Karpas-422 (cell line): ENCODE results near the gene F2RL1. TPM values are rescaled to one million over a fixed set of nuclear protein-coding genes. Genes with fewer than 3 reads are reported as not detected.
"Not testable (repeated sequence)": the region's sequence is repeated elsewhere in the genome, so short reads cannot be mapped to it uniquely, and the experiment has no call there.

Source experiments
- DNase-seq: peaks from one replicate; pipeline ENCODE4 v3.0.0-alpha.2; 2015
- H2AFZ ChIP-seq: fragments of 200-600 bp; sonication (generic); 2 replicates; pipeline ENCODE4 v1.6.1; 2014; ENCODE audit warnings: antibody characterized with exemption, low read length, mixed read lengths
- H3K27ac ChIP-seq: fragments of 200-600 bp; sonication (generic); 2 replicates; pipeline ENCODE4 v1.5.1; 2014; ENCODE audit warnings: mild to moderate bottlenecking, low read length, moderate library complexity
- H3K27me3 ChIP-seq: fragments of 200-600 bp; sonication (generic); 2 replicates; pipeline ENCODE4 v1.6.1; 2014; ENCODE audit warnings: low read length, mixed read lengths
- H3K36me3 ChIP-seq: fragments of 200-600 bp; sonication (generic); 2 replicates; pipeline ENCODE4 v1.6.1; 2014; ENCODE audit warnings: low read length, mixed read lengths; ENCODE audit not compliant: insufficient read depth
- H3K4me1 ChIP-seq: fragments of 200-600 bp; sonication (generic); 2 replicates; pipeline ENCODE4 v1.6.1; 2014; ENCODE audit warnings: mild to moderate bottlenecking, low read length, mixed read lengths
- H3K4me2 ChIP-seq: fragments of 200-600 bp; sonication (generic); 2 replicates; pipeline ENCODE4 v1.6.1; 2014; ENCODE audit warnings: low read length, low read depth, mild to moderate bottlenecking; ENCODE audit not compliant: poor library complexity, severe bottlenecking
- H3K4me3 ChIP-seq: fragments of 200-600 bp; sonication (generic); 2 replicates; pipeline ENCODE4 v1.5.1; 2014; ENCODE audit warnings: mild to moderate bottlenecking, antibody characterized with exemption, low read length, mixed read lengths
- H3K79me2 ChIP-seq: fragments of 200-600 bp; sonication (generic); 2 replicates; pipeline ENCODE4 v1.6.1; 2014; ENCODE audit warnings: mild to moderate bottlenecking, low read length, mixed read lengths
- H3K9ac ChIP-seq: fragments of 200-600 bp; sonication (generic); 2 replicates; pipeline ENCODE4 v1.6.0; 2014; ENCODE audit warnings: low read length
- H3K9me2 ChIP-seq: fragments of 200-600 bp; sonication (generic), shearing (Covaris generic); replicated peaks from 2 replicates; pipeline ENCODE4 v1.6.0; 2014; ENCODE audit warnings: mild to moderate bottlenecking, low read length, moderate library complexity; ENCODE audit not compliant: insufficient read depth
- H3K9me3 ChIP-seq: fragments of 300-700, 200-600 bp; sonication (generic); 2 replicates; pipeline ENCODE4 v1.6.1; 2014; ENCODE audit warnings: low read length, mixed read lengths
- H4K20me1 ChIP-seq: fragments of 200-600 bp; sonication (generic); 2 replicates; pipeline ENCODE4 v1.6.1; 2014; ENCODE audit warnings: mild to moderate bottlenecking, antibody characterized with exemption, low read length, low read depth; ENCODE audit not compliant: insufficient read depth
- total RNA-seq: library from RNA; depleted of rRNA; stranded (reverse); fragments of >200 nt; shearing (Covaris generic); gene quantifications from 2 replicates; pipeline ENCODE4 v1.2.3, GENCODE V29; 2014; ENCODE audit warnings: low replicate concordance

Gene F2RL1
- total RNA-seq, 1 experiment from 2014 or later = not detected

DNA sequence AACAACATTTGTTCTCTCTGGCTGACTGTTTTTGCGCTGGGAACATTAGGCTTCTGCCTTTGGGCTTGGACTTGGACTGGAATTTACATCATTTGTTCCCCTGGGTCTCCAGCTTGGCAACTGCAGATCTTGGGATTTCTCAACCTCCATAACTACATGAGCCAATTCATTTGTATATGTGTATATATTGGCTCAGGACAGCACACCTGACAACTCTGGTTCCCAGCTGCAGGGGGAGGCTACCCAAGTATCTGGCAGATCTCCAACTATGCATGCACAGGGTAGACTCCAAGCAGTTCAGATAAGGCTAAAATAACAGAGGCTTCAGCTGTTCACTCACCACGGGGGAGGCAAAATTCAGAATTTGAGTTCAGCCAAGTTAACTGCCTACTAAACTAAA is 31.6 kb upstream of the F2RL1 start:
- DNase-seq = no peak
- Histone ChIP-seq H4K20me1 (no peaks in the 10 kb centered on the region), H3K4me2 (no peak overlapping the region), H3K27me3 (no peaks in the 10 kb centered on the region), H3K27ac (no peak overlapping the region), H3K36me3 (no peaks in the 10 kb centered on the region), H3K9me2 (no peaks in the 10 kb centered on the region), H3K4me3 (no peak overlapping the region), H3K4me1 (no peaks in the 10 kb centered on the region), H3K79me2 (no peaks in the 10 kb centered on the region), H3K9me3 (no peaks in the 10 kb centered on the region), H3K9ac (no peak overlapping the region), H2AFZ (no peak overlapping the region)

DNA sequence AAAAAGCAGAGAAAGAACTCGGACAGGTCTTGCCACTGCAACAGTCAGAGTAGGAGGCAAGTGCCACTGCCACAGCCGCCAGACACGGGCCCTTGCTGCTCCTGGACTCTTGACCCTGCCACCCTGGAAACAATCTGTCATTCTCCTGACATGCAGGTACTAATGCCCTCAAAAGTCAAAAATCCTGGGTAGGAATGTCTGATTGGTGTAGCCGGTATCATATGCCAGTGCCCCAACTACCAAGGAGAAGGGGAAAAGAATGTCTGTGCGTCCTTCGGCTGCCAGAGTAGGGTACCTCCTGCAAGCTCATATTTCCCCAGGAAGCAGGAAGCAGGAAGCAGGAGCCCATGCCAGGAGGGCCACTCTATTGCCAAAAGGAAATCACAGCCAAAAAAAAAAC is 30.5 kb upstream of the F2RL1 start:
- no peak overlapping the region for H3K4me3 ChIP-seq
- no peaks in the 10 kb centered on the region for H4K20me1 ChIP-seq
- H3K4me2 ChIP-seq = no peak overlapping the region
- no peak for DNase-seq
- H3K4me1 ChIP-seq = no peaks in the 10 kb centered on the region
- H3K9me2 ChIP-seq = no peaks in the 10 kb centered on the region
- H3K9me3 ChIP-seq = no peaks in the 10 kb centered on the region
- H3K9ac ChIP-seq = no peak overlapping the region
- H2AFZ ChIP-seq = no peak overlapping the region
- no peaks in the 10 kb centered on the region for H3K79me2 ChIP-seq
- H3K27ac ChIP-seq = no peak overlapping the region
- no peaks in the 10 kb centered on the region for H3K36me3 ChIP-seq
- H3K27me3 ChIP-seq = no peaks in the 10 kb centered on the region

- H2AFZ ChIP-seq, H3K27ac ChIP-seq, H3K4me3 ChIP-seq, H3K36me3 ChIP-seq, H3K9ac ChIP-seq, H3K4me2 ChIP-seq, H3K79me2 ChIP-seq, H3K9me2 ChIP-seq, H3K9me3 ChIP-seq, DNase-seq, H3K4me1 ChIP-seq, H3K27me3 ChIP-seq, H4K20me1 ChIP-seq: not testable (repeated sequence)
These were observed 29.6 kb upstream of the F2RL1 start for GRCh38 chr5:76789275-76789674.

GRCh38 chr5:76789991-76790581 is 28.7 kb upstream of the F2RL1 start:
- H4K20me1 ChIP-seq = no peaks in the 10 kb centered on the region
- no peak overlapping the region for H3K9ac ChIP-seq
- no peaks in the 10 kb centered on the region for H3K4me1 ChIP-seq
- H3K9me2 ChIP-seq = no peaks in the 10 kb centered on the region
- no peak for DNase-seq
- H3K79me2 ChIP-seq = no peaks in the 10 kb centered on the region
- H3K27me3 ChIP-seq = no peaks in the 10 kb centered on the region
- no peak overlapping the region for H3K27ac ChIP-seq
- no peak overlapping the region for H3K4me3 ChIP-seq
- no peak overlapping the region for H3K4me2 ChIP-seq
- no peaks in the 10 kb centered on the region for H3K9me3 ChIP-seq
- no peak overlapping the region for H2AFZ ChIP-seq
- H3K36me3 ChIP-seq = no peaks in the 10 kb centered on the region

DNA sequence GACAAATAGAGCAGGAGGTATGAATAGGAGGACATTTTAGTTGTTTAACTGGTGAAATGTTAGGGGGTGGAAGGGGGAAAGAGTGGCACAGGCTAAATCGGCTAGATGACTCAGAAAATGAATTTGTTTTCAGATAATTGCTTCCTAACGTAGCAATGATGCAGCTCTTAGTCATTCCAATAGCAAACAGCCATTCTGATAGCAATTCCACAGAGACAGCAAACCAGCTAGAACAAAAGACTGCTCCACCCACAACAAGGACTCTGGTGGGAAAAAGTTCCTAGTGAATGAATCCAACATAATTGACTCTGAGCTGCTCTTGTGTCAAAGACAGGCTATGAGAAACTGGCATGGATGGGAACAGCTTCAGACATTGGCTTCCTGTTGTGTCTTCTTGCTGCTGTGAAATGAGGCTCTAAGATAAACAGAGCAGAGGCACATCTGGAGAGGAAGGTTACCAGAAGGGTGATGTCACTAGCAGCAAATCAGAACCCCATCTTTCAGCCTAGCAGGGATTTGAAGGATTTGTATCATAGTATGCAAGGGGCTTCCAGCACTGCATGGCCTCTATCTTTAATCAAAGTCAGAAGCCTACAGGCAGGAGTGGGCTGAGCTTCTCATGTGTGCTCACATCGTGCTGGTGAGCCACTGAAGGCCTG is 28.1 kb upstream of the F2RL1 start:
- Histone ChIP-seq H3K9ac (no peak overlapping the region), H3K9me3 (no peaks in the 10 kb centered on the region), H3K27ac (no peak overlapping the region), H3K9me2 (no peaks in the 10 kb centered on the region), H3K79me2 (no peaks in the 10 kb centered on the region), H4K20me1 (no peaks in the 10 kb centered on the region), H3K36me3 (no peaks in the 10 kb centered on the region), H2AFZ (no peak overlapping the region), H3K4me3 (no peak overlapping the region), H3K27me3 (no peaks in the 10 kb centered on the region), H3K4me2 (no peak overlapping the region), H3K4me1 (no peaks in the 10 kb centered on the region)
- DNase-seq = no peak

DNA sequence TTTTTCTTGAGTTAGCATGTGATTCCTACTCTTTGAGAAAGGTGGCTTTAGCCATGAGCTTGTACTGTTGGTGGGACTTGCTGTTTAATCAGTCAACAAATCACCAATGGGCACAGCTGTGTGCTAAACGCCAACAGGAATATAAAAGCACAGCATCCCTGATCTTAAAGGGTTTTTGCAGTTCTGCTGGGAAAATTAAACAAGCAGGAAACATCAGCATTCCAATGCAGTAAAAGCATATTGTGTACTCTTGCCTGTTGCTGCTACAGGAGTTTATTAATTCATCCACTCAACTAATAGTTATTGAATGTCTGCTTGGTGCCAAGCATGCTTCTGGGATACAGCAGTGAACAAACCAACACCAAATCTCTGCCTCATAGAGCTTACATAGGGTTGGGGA is 27.4 kb upstream of the F2RL1 start:
- DNase-seq = no peak
- Histone ChIP-seq H3K27ac (no peak overlapping the region), H3K9ac (no peak overlapping the region), H3K4me2 (no peak overlapping the region), H2AFZ (no peak overlapping the region), H3K4me3 (no peak overlapping the region), H4K20me1 (no peaks in the 10 kb centered on the region), H3K27me3 (no peaks in the 10 kb centered on the region), H3K4me1 (no peaks in the 10 kb centered on the region), H3K36me3 (no peaks in the 10 kb centered on the region), H3K9me2 (no peaks in the 10 kb centered on the region), H3K79me2 (no peaks in the 10 kb centered on the region), H3K9me3 (no peaks in the 10 kb centered on the region)

- no peaks in the 10 kb centered on the region for H4K20me1 ChIP-seq
- H3K4me2 ChIP-seq = no peak overlapping the region
- no peak for DNase-seq
- H3K36me3 ChIP-seq = no peaks in the 10 kb centered on the region
- no peak overlapping the region for H3K9ac ChIP-seq
- no peaks in the 10 kb centered on the region for H3K79me2 ChIP-seq
- H3K27me3 ChIP-seq = no peaks in the 10 kb centered on the region
- no peak overlapping the region for H3K4me3 ChIP-seq
- no peaks in the 10 kb centered on the region for H3K9me2 ChIP-seq
- H2AFZ ChIP-seq = no peak overlapping the region
- H3K4me1 ChIP-seq = no peaks in the 10 kb centered on the region
- H3K27ac ChIP-seq = no peak overlapping the region
- H3K9me3 ChIP-seq = no peaks in the 10 kb centered on the region
These were observed 24.0 kb upstream of the F2RL1 start for GRCh38 chr5:76794871-76795270.

DNA sequence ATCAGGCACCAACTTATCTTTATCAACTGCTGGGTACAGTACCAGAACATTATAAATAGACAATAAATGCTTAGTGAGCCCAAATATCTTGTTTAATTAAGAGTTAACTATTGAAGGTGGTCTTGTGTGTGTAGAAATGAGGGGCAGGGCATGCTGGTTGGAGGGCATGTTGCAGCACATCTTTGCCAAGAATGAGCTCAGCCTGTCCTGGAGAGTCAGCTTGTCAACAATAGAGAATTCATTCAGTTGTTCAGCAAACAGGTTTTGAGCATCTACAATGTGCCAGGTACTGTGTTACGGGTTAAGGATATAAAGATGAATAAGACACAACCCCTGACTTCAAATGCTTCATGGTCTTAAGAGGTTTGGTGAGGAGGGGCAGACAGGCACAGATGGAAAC is 19.2 kb upstream of the F2RL1 start:
- H3K27me3 ChIP-seq = no peaks in the 10 kb centered on the region
- H3K27ac ChIP-seq = no peak overlapping the region
- no peak overlapping the region for H3K4me3 ChIP-seq
- H3K4me2 ChIP-seq = no peak overlapping the region
- H3K4me1 ChIP-seq = no peaks in the 10 kb centered on the region
- H2AFZ ChIP-seq = no peak overlapping the region
- no peaks in the 10 kb centered on the region for H4K20me1 ChIP-seq
- H3K9me3 ChIP-seq = no peaks in the 10 kb centered on the region
- DNase-seq = no peak
- H3K9me2 ChIP-seq = no peaks in the 10 kb centered on the region
- H3K79me2 ChIP-seq = no peaks in the 10 kb centered on the region
- H3K9ac ChIP-seq = no peak overlapping the region
- H3K36me3 ChIP-seq = no peaks in the 10 kb centered on the region
